ENCODE data around the gene HSD3B1.

DNA sequence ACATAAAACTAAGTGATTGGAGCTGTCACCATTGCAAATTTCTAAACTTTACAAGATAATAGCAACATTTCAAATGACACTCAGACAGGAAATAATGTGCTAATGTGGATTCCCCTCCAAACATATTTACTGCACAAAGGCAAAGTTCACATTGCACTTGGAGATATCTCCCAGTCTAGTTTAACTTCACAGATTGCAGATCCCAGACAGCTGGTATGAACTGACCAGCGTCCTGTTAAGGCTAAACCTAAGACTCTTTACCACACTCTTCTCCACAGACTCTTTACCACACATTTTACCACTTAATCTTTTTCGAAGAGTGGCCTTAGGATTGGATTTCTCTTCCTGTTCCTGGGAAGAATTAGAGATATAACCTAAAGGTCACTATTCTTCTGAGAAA, 40.6 kb upstream of the HSD3B1 start:
- TF ChIP-seq POLR2A (IDR thresholded peaks at IDR 0.05): no peak
- TF ChIP-seq, protein P1, sequence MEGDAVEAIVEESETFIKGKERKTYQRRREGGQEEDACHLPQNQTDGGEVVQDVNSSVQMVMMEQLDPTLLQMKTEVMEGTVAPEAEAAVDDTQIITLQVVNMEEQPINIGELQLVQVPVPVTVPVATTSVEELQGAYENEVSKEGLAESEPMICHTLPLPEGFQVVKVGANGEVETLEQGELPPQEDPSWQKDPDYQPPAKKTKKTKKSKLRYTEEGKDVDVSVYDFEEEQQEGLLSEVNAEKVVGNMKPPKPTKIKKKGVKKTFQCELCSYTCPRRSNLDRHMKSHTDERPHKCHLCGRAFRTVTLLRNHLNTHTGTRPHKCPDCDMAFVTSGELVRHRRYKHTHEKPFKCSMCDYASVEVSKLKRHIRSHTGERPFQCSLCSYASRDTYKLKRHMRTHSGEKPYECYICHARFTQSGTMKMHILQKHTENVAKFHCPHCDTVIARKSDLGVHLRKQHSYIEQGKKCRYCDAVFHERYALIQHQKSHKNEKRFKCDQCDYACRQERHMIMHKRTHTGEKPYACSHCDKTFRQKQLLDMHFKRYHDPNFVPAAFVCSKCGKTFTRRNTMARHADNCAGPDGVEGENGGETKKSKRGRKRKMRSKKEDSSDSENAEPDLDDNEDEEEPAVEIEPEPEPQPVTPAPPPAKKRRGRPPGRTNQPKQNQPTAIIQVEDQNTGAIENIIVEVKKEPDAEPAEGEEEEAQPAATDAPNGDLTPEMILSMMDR (IDR thresholded peaks at IDR 0.05): no peak

All from uterus (tissue), 2 donors.